HCT116 (cell line): ENCODE results near the gene STAT4. TPM values are rescaled to one million over a fixed set of nuclear protein-coding genes. Genes with fewer than 3 reads are reported as not detected.

Source experiments
- ATAC-seq: fragments of 200-7000 bp; cut with Tn5 transposase; 2 replicates; pipeline ENCODE4 v1.9.1; 2020; ENCODE audit warnings: mild to moderate bottlenecking, moderate library complexity
- BruUV-seq: library from RNA; stranded (reverse); fragments of 400-500 nt; replicated peaks from 2 replicates; lab custom pipeline; 2021; lab: Mats Ljungman, UMichigan
- CTCF ChIA-PET: fragments of 300-600 bp; sonication (Branson Sonifier 250); formaldehyde crosslinking; loops from one replicate; lab custom pipeline; 2021; ENCODE audit warnings: antibody characterized with exemption; lab: Charles Lee
- POLR2A ChIA-PET: fragments of 300-600, 350-600 bp; sonication (Branson Sonifier 250); formaldehyde crosslinking; loops from one replicate; lab custom pipeline; 2021; ENCODE audit warnings: antibody characterized with exemption; lab: Charles Lee
- RAD21 ChIA-PET, 2 experiments: fragments of 300-600 bp; sonication (Branson Sonifier 250); formaldehyde crosslinking; loops; one replicate each; lab custom pipeline; 2023; ENCODE audit warnings: low total read pairs in 2 of 2; ENCODE audit not compliant: uncharacterized antibody in 2 of 2, unreplicated experiment in 2 of 2, low non-redundant PET in 1 of 2; lab: Charles Lee
- DNase-seq: peaks from one replicate; pipeline ENCODE4 v3.0.0-alpha.2; 2010; ENCODE audit warnings: low read depth, low spot score
- H2AFZ ChIP-seq: fragments of 200-600 bp; shearing (Covaris generic), sonication (generic); 2 replicates; pipeline ENCODE4 v1.6.1; 2017; ENCODE audit warnings: low read depth, mixed run types, mixed read lengths, antibody characterized with exemption, low read length; ENCODE audit not compliant: poor library complexity, severe bottlenecking
- H3K27ac ChIP-seq: 2 replicates; pipeline ENCODE4 v1.5.1; 2012; ENCODE audit warnings: low read depth, low read length
- H3K27me3 ChIP-seq: fragments of 200-600 bp; sonication (generic); 2 replicates; pipeline ENCODE4 v1.6.1; 2016; ENCODE audit warnings: mixed run types, low read length, mixed read lengths; ENCODE audit not compliant: insufficient read depth
- H3K36me3 ChIP-seq, 2 experiments: fragments of 200-500 bp in 1 of 2; fragments of 200-600 bp in 1 of 2; sonication (Bioruptor generic) in 1 of 2; sonication (generic) in 1 of 2; 2 replicates each; pipeline versions ENCODE4 v1.5.1 to v1.6.1; 2014 to 2016; ENCODE audit warnings: low read length in 2 of 2, inconsistent platforms in 1 of 2, mixed read lengths in 1 of 2, mixed run types in 1 of 2; ENCODE audit not compliant: insufficient read depth in 2 of 2, control insufficient read depth in 1 of 2
- H3K4me1 ChIP-seq, 2 experiments: fragments of 200-600 bp in 1 of 2; sonication (generic) in 1 of 2; 2 replicates each; pipeline versions ENCODE4 v1.5.1 to v1.6.1; 2012 to 2017; ENCODE audit warnings: low read length in 2 of 2, inconsistent platforms in 1 of 2, mild to moderate bottlenecking in 1 of 2, mixed read lengths in 1 of 2, mixed run types in 1 of 2, moderate library complexity in 1 of 2; ENCODE audit not compliant: insufficient read depth in 2 of 2, control insufficient read depth in 1 of 2
- H3K4me2 ChIP-seq: fragments of 200-600 bp; sonication (generic); 2 replicates; pipeline ENCODE4 v1.6.1; 2017; ENCODE audit warnings: mixed run types, low read length, mixed read lengths
- H3K4me3 ChIP-seq, 2 experiments: fragments of 200-600 bp in 1 of 2; sonication (generic) in 1 of 2; replicated peaks in 1 of 2; 2 replicates each; pipeline ENCODE4 v1.5.1; 2011 to 2016; ENCODE audit warnings: low read length in 2 of 2, control low read depth in 1 of 2, low read depth in 1 of 2, mild to moderate bottlenecking in 1 of 2, mixed read lengths in 1 of 2, mixed run types in 1 of 2
- H3K79me2 ChIP-seq: fragments of 200-600 bp; sonication (generic); 2 replicates; pipeline ENCODE4 v1.6.1; 2017; ENCODE audit warnings: mild to moderate bottlenecking, mixed run types, low read length, moderate library complexity, mixed read lengths; ENCODE audit not compliant: insufficient read depth
- H3K9ac ChIP-seq: fragments of 200-600 bp; sonication (generic); 2 replicates; pipeline ENCODE4 v1.6.1; 2016; ENCODE audit warnings: low read length, mixed read lengths
- H3K9me2 ChIP-seq: fragments of 200-600 bp; sonication (generic), shearing (Covaris generic); 2 replicates; pipeline ENCODE4 v1.6.1; 2017; ENCODE audit warnings: mixed run types, mild to moderate bottlenecking, moderate library complexity; ENCODE audit not compliant: insufficient read depth
- H3K9me3 ChIP-seq, 2 experiments: fragments of 200-500 bp in 1 of 2; fragments of 200-600 bp in 1 of 2; sonication (Bioruptor generic) in 1 of 2; sonication (generic) in 1 of 2; 2 replicates each; pipeline ENCODE4 v1.6.1; 2014 to 2017; ENCODE audit warnings: low read length in 2 of 2, mixed read lengths in 2 of 2, inconsistent platforms in 1 of 2, low read depth in 1 of 2, mild to moderate bottlenecking in 1 of 2, mixed run types in 1 of 2, moderate library complexity in 1 of 2; ENCODE audit not compliant: control insufficient read depth in 1 of 2, insufficient read depth in 1 of 2
- H4K20me1 ChIP-seq: fragments of 200-600 bp; sonication (generic), shearing (Covaris generic); 2 replicates; pipeline ENCODE4 v1.6.1; 2017; ENCODE audit warnings: mixed run types, mild to moderate bottlenecking, moderate library complexity; ENCODE audit not compliant: insufficient read depth
- CBX3 ChIP-seq: IDR thresholded peaks from 2 replicates; pipeline ENCODE4 v1.6.1; 2012; ENCODE audit warnings: low read depth
- CEBPB ChIP-seq: IDR thresholded peaks from 2 replicates; pipeline ENCODE4 v1.6.1; 2012; ENCODE audit warnings: low read depth
- CTCF ChIP-seq, 3 experiments: fragments of 200-600 bp in 1 of 3; sonication (generic) in 1 of 3; IDR thresholded peaks in 2 of 3; conservative IDR thresholded peaks in 1 of 3; 2 replicates each; pipeline ENCODE4 v1.5.1; 2012 to 2017; ENCODE audit warnings: low read depth in 2 of 3, low read length in 2 of 3, antibody characterized with exemption in 1 of 3, borderline replicate concordance in 1 of 3, control low read depth in 1 of 3, mild to moderate bottlenecking in 1 of 3, mixed read lengths in 1 of 3, mixed run types in 1 of 3, moderate library complexity in 1 of 3; ENCODE audit not compliant: insufficient read depth in 1 of 3
- ELF1 ChIP-seq: IDR thresholded peaks from 2 replicates; pipeline ENCODE4 v1.6.1; 2012; ENCODE audit warnings: low read depth, borderline replicate concordance
- POLR2A ChIP-seq: IDR thresholded peaks from 2 replicates; pipeline ENCODE4 v1.7.0; 2011; ENCODE audit warnings: borderline replicate concordance; ENCODE audit not compliant: insufficient read depth, insufficient read length; ENCODE audit errors: extremely low read depth
- RAD21 ChIP-seq: IDR thresholded peaks from 2 replicates; pipeline ENCODE4 v1.6.1; 2012; ENCODE audit warnings: low read depth, mild to moderate bottlenecking
- REST ChIP-seq: IDR thresholded peaks from 2 replicates; pipeline ENCODE4 v1.6.1; 2012; ENCODE audit warnings: low read depth
- SIN3A ChIP-seq: IDR thresholded peaks from 2 replicates; pipeline ENCODE4 v1.6.1; 2012; ENCODE audit warnings: low read depth
- SP1 ChIP-seq: IDR thresholded peaks from 2 replicates; pipeline ENCODE4 v1.6.1; 2012; ENCODE audit warnings: low read depth
- ZBTB33 ChIP-seq: IDR thresholded peaks from 2 replicates; pipeline ENCODE4 v1.6.1; 2011; ENCODE audit warnings: mild to moderate bottlenecking, low read length, moderate library complexity; ENCODE audit not compliant: insufficient replicate concordance; ENCODE audit errors: extremely low read depth
- ZFX ChIP-seq: fragments of 450-650 bp; IDR thresholded peaks from 2 replicates; pipeline ENCODE4 v1.6.1; 2017
- ZNF274 ChIP-seq: fragments of 200-500 bp; sonication (Bioruptor generic); IDR thresholded peaks from 2 replicates; pipeline ENCODE4 v1.6.1; 2014; ENCODE audit warnings: mild to moderate bottlenecking, low read depth, low read length, inconsistent platforms
- intact Hi-C: fragments of 100-400 bp; cut with micrococcal nuclease; formaldehyde crosslinking; loops from 2 replicates; pipeline ENCODE4 v1.10.0; 2022
- total RNA-seq: library from RNA; stranded (reverse); gene quantifications from one replicate; pipeline ENCODE4 v1.2.1, GENCODE V29; 2021; ENCODE audit not compliant: unreplicated experiment

Gene STAT4
- total RNA-seq, 1 experiment from 2014 or later, result 2.0 TPM

- ChIA-PET POLR2A (no interaction called here), RAD21 (interaction anchor here in 1 of 2 experiments (0.6 kb wide), 1 partner anchor 375 kb away, joined by 6 read pairs; the partner anchor contains the start of gene NAB1), CTCF (no interaction called here)
- no peaks in the 10 kb centered on the region for H3K9me2 ChIP-seq
- H3K9ac ChIP-seq, result no peak overlapping the region
- no peaks in the 10 kb centered on the region for H3K36me3 ChIP-seq
- ATAC-seq (no peak), DNase-seq (no peak)
- H3K4me1 ChIP-seq, result peaks cover 6 to 24% of the 10 kb centered on the region in 2 experiments; a peak in 2 of 4 replicates
- H2AFZ ChIP-seq, result no peak overlapping the region
- H3K27ac ChIP-seq, result no peak overlapping the region
- no TSS peak for BruUV-seq
- H4K20me1 ChIP-seq, result no peaks in the 10 kb centered on the region
- H3K79me2 ChIP-seq, result no peaks in the 10 kb centered on the region
- no peak overlapping the region for H3K4me2 ChIP-seq
- TF ChIP-seq ZBTB33 (no peak), CTCF (IDR thresholded peaks at IDR 0.05 in 2 of 3, conservative IDR thresholded peaks at IDR 0.05 in 1 of 3; ENCODE audit: borderline replicate concordance in 1 of 3, insufficient read depth in 1 of 3, low read depth in 2 of 3, low read length in 2 of 3) (no peak), CBX3 (no peak), ZNF274 (no peak), POLR2A (no peak), REST (no peak), SP1 (no peak), CEBPB (no peak), SIN3A (no peak), ELF1 (no peak), RAD21 (no peak), ZFX (no peak)
- TF ChIP-seq, all 23 proteins: peak for 0
- no peak overlapping the region for H3K4me3 ChIP-seq
- intact Hi-C loops, result no loop called here
- H3K9me3 ChIP-seq, result no peaks in the 10 kb centered on the region
- no peaks in the 10 kb centered on the region for H3K27me3 ChIP-seq
Measured at GRCh38 chr2:191023235-191023679, 127.5 kb downstream of the STAT4 start.
